Measurements from ENCODE around the gene SLC24A3. TPM values are rescaled to one million over a fixed set of nuclear protein-coding genes. Genes with fewer than 3 reads are reported as not detected.

The SLC24A3 gene
- total RNA-seq, 6 experiments from 2014 or later: not detected

- no peak overlapping the region for H3K27ac Mint-ChIP-seq
- no peaks in the 10 kb centered on the region for H3K36me3 Mint-ChIP-seq (ENCODE audit: low read depth)
- no peak overlapping the region for H3K4me3 Mint-ChIP-seq
- peaks cover 2% of the 10 kb centered on the region for H3K27me3 Mint-ChIP-seq (ENCODE audit: insufficient read depth)
- no peak for TF ChIP-seq CTCF (IDR thresholded peaks at IDR 0.05)
- DNase-seq: no peak
- H3K4me1 Mint-ChIP-seq (ENCODE audit: low read depth): no peaks in the 10 kb centered on the region
- peaks cover 26% of the 10 kb centered on the region for H3K9me3 Mint-ChIP-seq
Measured at GRCh38 chr20:19330731-19331130, 118.3 kb downstream of the SLC24A3 start.

- no peak overlapping the region for H3K27ac Mint-ChIP-seq
- no peak for DNase-seq
- no peak for TF ChIP-seq CTCF (IDR thresholded peaks at IDR 0.05)
- H3K9me3 Mint-ChIP-seq: peaks cover 22% of the 10 kb centered on the region
- peaks cover 4% of the 10 kb centered on the region for H3K27me3 Mint-ChIP-seq (ENCODE audit: insufficient read depth)
- H3K4me3 Mint-ChIP-seq: no peak overlapping the region
- no peaks in the 10 kb centered on the region; the same call in 1 of the 2 replicates for H3K36me3 Mint-ChIP-seq (ENCODE audit: low read depth)
- H3K4me1 Mint-ChIP-seq (ENCODE audit: low read depth): no peaks in the 10 kb centered on the region
Measured at GRCh38 chr20:19333563-19333962, 121.1 kb downstream of the SLC24A3 start.

GRCh38 chr20:19335341-19335740, 122.9 kb downstream of the SLC24A3 start:
- H3K4me1 Mint-ChIP-seq (ENCODE audit: low read depth): no peaks in the 10 kb centered on the region
- peaks cover 6% of the 10 kb centered on the region for H3K27me3 Mint-ChIP-seq (ENCODE audit: insufficient read depth)
- no peak for DNase-seq
- peaks cover 34% of the 10 kb centered on the region for H3K9me3 Mint-ChIP-seq
- no peak overlapping the region for H3K4me3 Mint-ChIP-seq
- TF ChIP-seq CTCF (IDR thresholded peaks at IDR 0.05): no peak
- H3K27ac Mint-ChIP-seq: no peak overlapping the region
- H3K36me3 Mint-ChIP-seq (ENCODE audit: low read depth): no peaks in the 10 kb centered on the region; the same call in 1 of the 2 replicates

- no peak for TF ChIP-seq CTCF (IDR thresholded peaks at IDR 0.05)
- peaks cover 6% of the 10 kb centered on the region for H3K27me3 Mint-ChIP-seq (ENCODE audit: insufficient read depth)
- peaks cover 34% of the 10 kb centered on the region for H3K9me3 Mint-ChIP-seq
- no peak overlapping the region for H3K4me3 Mint-ChIP-seq
- H3K27ac Mint-ChIP-seq: no peak overlapping the region
- no peaks in the 10 kb centered on the region for H3K4me1 Mint-ChIP-seq (ENCODE audit: low read depth)
- DNase-seq: no peak
- no peaks in the 10 kb centered on the region; the same call in 1 of the 2 replicates for H3K36me3 Mint-ChIP-seq (ENCODE audit: low read depth)
Measured at GRCh38 chr20:19335916-19336315, 123.5 kb downstream of the SLC24A3 start.

GRCh38 chr20:19336631-19337030, 124.2 kb downstream of the SLC24A3 start:
- Mint-ChIP-seq H3K4me3 (no peak overlapping the region), H3K4me1 (ENCODE audit: low read depth) (no peaks in the 10 kb centered on the region), H3K27ac (no peak overlapping the region), H3K36me3 (ENCODE audit: low read depth) (no peaks in the 10 kb centered on the region; the same call in 1 of the 2 replicates), H3K27me3 (ENCODE audit: insufficient read depth) (peaks cover 6% of the 10 kb centered on the region), H3K9me3 (peaks cover 33% of the 10 kb centered on the region)
- no peak for TF ChIP-seq CTCF (IDR thresholded peaks at IDR 0.05)
- DNase-seq: no peak

GRCh38 chr20:19338380-19338779, 125.9 kb downstream of the SLC24A3 start:
- Mint-ChIP-seq H3K27ac (no peak overlapping the region), H3K4me3 (no peak overlapping the region), H3K9me3 (peaks cover 23% of the 10 kb centered on the region), H3K4me1 (ENCODE audit: low read depth) (no peaks in the 10 kb centered on the region), H3K36me3 (ENCODE audit: low read depth) (no peaks in the 10 kb centered on the region; the same call in 1 of the 2 replicates), H3K27me3 (ENCODE audit: insufficient read depth) (peaks cover 4% of the 10 kb centered on the region)
- TF ChIP-seq CTCF (IDR thresholded peaks at IDR 0.05): no peak
- no peak for DNase-seq
